ENCODE results near the gene CCDC106.
A peak's percentile ranks its signal among the peaks of the same experiment; 100 is the strongest.

Gene CCDC106

DNA sequence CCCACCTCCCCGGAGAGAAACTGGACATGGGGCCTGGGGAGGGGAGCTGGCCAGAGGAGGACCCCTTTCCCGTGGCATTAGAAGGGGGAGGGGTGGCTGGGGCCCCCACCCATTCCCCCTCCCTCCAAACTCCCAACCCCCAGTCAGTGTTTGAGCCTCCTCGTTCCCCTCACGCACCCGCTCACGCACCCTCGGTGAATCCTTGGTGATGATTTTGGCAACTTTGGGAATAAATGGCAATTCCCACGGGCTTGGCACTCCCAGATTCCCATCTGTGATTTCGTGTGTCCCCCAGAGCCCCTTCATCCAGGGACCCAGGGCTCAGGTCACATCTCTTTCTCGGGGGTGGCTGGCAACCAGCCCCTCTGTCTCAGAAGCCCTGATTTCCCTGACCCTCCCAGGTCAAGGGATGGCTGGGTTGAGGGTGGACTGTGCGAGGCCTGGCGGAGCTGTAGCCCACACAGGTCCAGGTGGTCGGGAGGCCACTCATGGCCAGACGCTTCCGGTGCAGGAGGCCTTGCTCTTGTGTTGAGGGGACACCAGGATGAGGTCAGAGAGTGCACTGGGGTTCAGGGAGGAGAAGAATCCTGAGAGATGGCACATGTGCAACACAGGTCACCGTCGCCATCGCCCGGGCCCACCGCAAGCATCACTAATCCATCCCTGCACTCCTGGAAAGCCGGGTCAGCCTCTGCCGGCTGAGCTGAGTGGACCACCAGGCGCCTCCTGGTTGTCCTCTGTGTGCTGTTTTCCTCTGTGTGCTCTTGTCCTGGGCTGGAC is 47.7 kb downstream of the CCDC106 start:
- no peaks in the 10 kb centered on the region for H3K9me3 Mint-ChIP-seq
- H3K36me3 Mint-ChIP-seq = peaks cover 63% of the 10 kb centered on the region
- H3K27me3 Mint-ChIP-seq = no peaks in the 10 kb centered on the region
- no peaks in the 10 kb centered on the region for H3K4me1 Mint-ChIP-seq
- no peak for ATAC-seq
- peak overlapping the region; percentile 42 for H3K27ac Mint-ChIP-seq
- no peak overlapping the region for H3K4me3 Mint-ChIP-seq

DNA sequence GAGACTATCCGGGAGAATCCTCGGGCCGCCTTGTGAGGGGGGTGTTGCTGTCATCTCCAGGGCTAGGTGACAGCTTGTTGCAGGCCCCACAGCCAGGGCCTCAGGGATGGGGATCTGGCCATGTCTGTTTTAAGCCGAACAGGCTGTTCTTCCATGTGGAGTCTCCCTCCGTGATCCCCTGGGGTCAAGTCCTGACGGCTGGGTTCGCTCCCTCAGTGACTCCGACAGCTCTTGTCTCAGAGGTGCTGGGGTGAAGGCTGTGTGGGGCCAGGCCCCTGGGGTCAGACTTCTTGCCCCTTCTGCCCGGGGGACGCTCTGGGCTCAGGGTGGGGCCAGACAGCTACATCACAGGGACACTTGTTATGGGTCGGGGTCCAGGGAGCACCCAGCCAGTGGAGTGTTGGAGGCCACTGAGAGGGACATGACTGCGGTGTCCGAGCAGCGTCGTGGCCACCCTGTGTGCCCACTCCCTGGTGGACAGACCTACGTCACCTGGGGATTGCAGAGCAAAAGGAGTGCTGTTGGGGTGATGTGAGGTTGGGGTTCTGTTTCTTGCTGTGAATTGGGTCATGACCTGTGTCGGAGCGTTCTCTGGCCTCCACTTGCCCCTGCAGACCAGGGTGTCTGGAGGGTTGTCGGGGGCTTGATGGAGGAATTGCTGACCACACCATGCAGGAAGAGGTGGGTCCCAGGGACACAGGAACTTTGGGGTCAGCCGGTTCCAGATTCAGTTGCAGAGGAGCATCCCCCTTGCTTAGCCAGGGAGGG is 48.5 kb downstream of the CCDC106 start:
- H3K4me3 Mint-ChIP-seq = no peak overlapping the region
- H3K27ac Mint-ChIP-seq = no peak overlapping the region
- no peaks in the 10 kb centered on the region for H3K27me3 Mint-ChIP-seq
- no peaks in the 10 kb centered on the region for H3K9me3 Mint-ChIP-seq
- H3K4me1 Mint-ChIP-seq = no peaks in the 10 kb centered on the region
- ATAC-seq = no peak
- H3K36me3 Mint-ChIP-seq = peaks cover 59% of the 10 kb centered on the region

DNA sequence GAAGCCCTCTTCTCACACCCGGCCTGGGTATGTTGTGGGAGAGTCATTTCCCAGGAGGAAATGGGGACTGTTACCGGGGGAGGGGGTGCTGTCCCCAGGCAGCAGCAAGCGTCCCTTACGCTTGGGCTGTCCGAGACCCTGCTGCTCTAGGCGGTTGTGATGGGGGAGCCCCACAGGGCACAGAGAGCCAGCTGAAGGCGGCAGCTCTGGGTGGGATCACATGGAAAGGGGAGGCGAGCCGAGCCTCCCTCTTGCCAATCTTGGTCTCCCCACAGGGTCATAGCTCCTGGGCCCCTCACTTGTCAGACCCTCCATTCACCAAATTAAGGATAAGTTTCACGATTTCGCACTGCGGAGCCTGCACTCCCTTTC is 49.0 kb downstream of the CCDC106 start:
- Mint-ChIP-seq H3K27me3 (no peaks in the 10 kb centered on the region), H3K4me3 (no peak overlapping the region), H3K27ac (no peak overlapping the region), H3K9me3 (no peaks in the 10 kb centered on the region), H3K4me1 (no peaks in the 10 kb centered on the region), H3K36me3 (peaks cover 62% of the 10 kb centered on the region)
- no peak for ATAC-seq

DNA sequence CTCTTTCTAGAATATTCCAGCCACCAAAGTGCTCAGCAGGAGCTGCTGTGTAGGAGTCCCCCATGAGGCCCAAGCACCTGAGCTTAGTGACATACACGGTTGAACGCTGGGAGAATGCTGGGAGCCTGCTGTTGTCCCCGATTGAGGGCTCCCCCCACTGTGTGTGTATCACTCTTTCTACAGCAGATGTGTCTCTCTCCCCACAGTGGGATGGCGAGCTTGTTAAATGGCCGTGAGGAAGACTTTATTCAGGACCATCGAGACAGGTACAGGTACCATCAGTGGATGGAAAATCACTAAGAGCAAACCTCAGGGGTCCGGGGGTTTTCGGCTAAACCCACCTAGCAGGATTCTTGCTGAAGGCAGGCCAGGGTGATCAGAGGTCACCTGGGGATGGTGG is 49.7 kb downstream of the CCDC106 start:
- Mint-ChIP-seq H3K9me3 (no peaks in the 10 kb centered on the region), H3K4me1 (no peaks in the 10 kb centered on the region), H3K36me3 (peaks cover 62% of the 10 kb centered on the region), H3K27me3 (no peaks in the 10 kb centered on the region), H3K27ac (no peak overlapping the region), H3K4me3 (no peak overlapping the region)
- ATAC-seq = no peak

DNA sequence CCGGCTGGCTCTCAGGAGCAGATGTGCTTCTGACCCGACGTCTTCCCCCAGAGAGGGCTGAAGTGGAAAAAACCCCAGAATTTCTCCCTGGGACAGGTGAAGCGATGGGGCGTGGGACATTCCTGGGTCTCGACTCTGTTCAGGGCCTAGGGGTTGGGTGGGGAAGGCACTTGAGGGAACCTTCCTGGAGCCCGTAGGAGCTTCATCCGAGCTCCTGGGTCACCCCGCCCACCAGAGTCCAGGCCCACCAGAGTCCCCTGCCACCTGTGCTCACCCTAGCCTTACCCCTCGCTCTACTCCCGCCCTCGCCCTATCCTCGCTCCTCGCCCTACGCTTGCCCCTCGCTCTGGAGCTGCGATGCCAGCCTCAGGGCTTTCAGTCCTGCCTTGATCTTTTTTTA is 50.2 kb downstream of the CCDC106 start:
- H3K4me1 Mint-ChIP-seq = no peaks in the 10 kb centered on the region
- H3K9me3 Mint-ChIP-seq = no peaks in the 10 kb centered on the region
- ATAC-seq = no peak
- H3K36me3 Mint-ChIP-seq = peaks cover 61% of the 10 kb centered on the region
- H3K4me3 Mint-ChIP-seq = no peak overlapping the region
- no peaks in the 10 kb centered on the region for H3K27me3 Mint-ChIP-seq
- no peak overlapping the region for H3K27ac Mint-ChIP-seq

DNA sequence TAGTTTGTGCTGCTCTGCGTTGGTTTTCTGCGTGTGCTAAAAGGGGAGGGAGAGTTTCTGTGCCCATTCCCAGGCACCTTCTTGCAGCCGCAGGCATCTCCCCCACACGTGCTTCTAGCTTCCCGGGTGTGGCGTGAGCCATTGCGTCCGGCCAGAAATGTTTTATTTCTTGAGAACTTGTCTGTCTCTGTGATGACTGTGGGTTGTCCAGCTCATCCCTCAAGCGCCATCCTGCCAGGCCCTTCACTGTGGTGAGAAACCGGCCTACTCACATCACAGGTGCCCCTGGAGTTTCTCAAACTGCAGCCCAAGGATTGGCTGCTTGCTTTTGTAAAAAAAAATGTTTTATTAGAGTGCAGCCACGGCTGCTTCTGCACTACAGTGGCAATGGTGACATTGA is 51.2 kb downstream of the CCDC106 start:
- H3K36me3 Mint-ChIP-seq = peaks cover 63% of the 10 kb centered on the region
- no peak overlapping the region for H3K27ac Mint-ChIP-seq
- no peaks in the 10 kb centered on the region for H3K9me3 Mint-ChIP-seq
- H3K4me1 Mint-ChIP-seq = peaks cover 7% of the 10 kb centered on the region
- H3K4me3 Mint-ChIP-seq = no peak overlapping the region
- ATAC-seq = no peak
- H3K27me3 Mint-ChIP-seq = no peaks in the 10 kb centered on the region

DNA sequence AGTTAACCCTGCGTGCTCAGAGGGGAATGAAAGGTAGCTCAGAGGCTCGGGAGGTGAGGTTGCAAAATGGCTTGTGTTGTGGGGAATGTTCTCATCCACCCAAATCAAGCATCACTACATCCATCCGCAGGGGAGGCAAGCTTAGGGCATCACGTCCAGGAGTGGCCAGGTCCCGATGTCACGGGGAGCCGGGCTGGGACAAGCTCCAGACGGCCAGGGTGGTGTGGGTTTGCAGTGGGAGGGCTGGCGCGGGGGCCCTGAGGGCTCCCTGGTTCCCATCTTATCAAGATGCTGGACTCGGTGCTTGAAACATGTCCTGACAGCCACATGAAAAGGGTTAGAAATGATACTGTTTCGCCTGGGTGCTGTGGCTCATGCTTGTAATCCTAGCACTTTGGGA is 52.8 kb downstream of the CCDC106 start:
- no peaks in the 10 kb centered on the region for H3K27me3 Mint-ChIP-seq
- H3K27ac Mint-ChIP-seq = no peak overlapping the region
- no peaks in the 10 kb centered on the region for H3K9me3 Mint-ChIP-seq
- no peak overlapping the region for H3K4me3 Mint-ChIP-seq
- peaks cover 57% of the 10 kb centered on the region for H3K36me3 Mint-ChIP-seq
- no peak for ATAC-seq
- H3K4me1 Mint-ChIP-seq = peaks cover 14% of the 10 kb centered on the region

DNA sequence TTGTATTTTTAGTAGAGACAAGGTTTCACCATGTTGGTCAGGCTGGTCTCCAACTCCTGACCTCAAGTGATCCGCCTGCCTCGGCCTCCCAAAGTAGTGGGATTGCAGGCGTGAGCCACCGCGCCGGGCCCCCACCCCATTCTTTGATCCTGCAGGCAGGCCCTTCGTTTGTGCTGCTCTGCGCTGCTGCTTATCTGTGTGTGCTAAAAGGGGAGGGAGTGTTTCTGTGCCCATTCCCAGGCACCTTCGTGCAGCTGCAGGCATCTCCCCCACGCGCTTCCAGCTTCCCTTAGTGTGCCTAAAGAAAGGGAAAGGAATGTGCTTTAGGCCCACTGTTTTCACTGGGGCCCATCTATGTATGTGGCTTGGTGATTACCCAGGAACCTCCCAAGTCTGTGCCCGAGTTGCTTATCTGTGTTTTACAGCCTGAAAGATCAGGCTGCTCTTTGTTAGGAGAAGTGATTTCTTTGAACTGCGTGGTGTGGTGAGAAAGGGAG is 54.2 kb downstream of the CCDC106 start:
- H3K27me3 Mint-ChIP-seq = no peaks in the 10 kb centered on the region
- H3K27ac Mint-ChIP-seq = no peak overlapping the region
- no peak overlapping the region for H3K4me3 Mint-ChIP-seq
- no peaks in the 10 kb centered on the region for H3K9me3 Mint-ChIP-seq
- ATAC-seq = no peak
- H3K36me3 Mint-ChIP-seq = peaks cover 45% of the 10 kb centered on the region
- peaks cover 21% of the 10 kb centered on the region for H3K4me1 Mint-ChIP-seq

Data from stimulated activated memory B cell treated with anti-CD40 and anti-IgM and Interleukin-4, amounts not matched to agents 10 μg/mL and 1 μg/mL and 100 μg/mL, for 72 hours (primary cell).